GM03348 (cell line): ENCODE measurements around the gene COCH.
A peak's percentile ranks its signal among the peaks of the same experiment; 100 is the strongest.

Experiments used
- DNase-seq: peaks from one replicate; pipeline ENCODE4 v3.0.0; 2012; ENCODE audit warnings: low spot score

COCH gene

GRCh38 chr14:30874120-30874998 lies at the start of gene COCH:
Gene COCH (plus strand): TSS chr14:30874559. CDS start chr14:30874939, 380 bp downstream.
- peak; percentile 43 for DNase-seq

GRCh38 chr14:30826070-30826469 lies 48.3 kb upstream of the COCH start:
- DNase-seq: no peak

GRCh38 chr14:30829853-30830252 lies 44.5 kb upstream of the COCH start:
- no peak for DNase-seq

- no peak for DNase-seq
Observed at GRCh38 chr14:30834353-30834752, 40.0 kb upstream of the COCH start.

GRCh38 chr14:30838351-30838750 lies 36.0 kb upstream of the COCH start:
- DNase-seq: no peak

GRCh38 chr14:30840086-30840779 lies 34.1 kb upstream of the COCH start:
- DNase-seq: no peak

GRCh38 chr14:30842431-30842830 lies 31.9 kb upstream of the COCH start:
- no peak for DNase-seq

GRCh38 chr14:30848449-30849240 lies 25.7 kb upstream of the COCH start:
- DNase-seq: no peak

- DNase-seq: no peak
Observed at GRCh38 chr14:30849354-30849753, 25.0 kb upstream of the COCH start.

GRCh38 chr14:30849983-30850382 lies 24.4 kb upstream of the COCH start:
- DNase-seq: no peak

- no peak for DNase-seq
Observed at GRCh38 chr14:30853946-30854345, 20.4 kb upstream of the COCH start.

GRCh38 chr14:30854492-30854891 lies 19.9 kb upstream of the COCH start:
- DNase-seq: no peak

- no peak for DNase-seq
Observed at GRCh38 chr14:30855345-30856037, 18.9 kb upstream of the COCH start.

- no peak for DNase-seq
Observed at GRCh38 chr14:30861200-30861599, 13.2 kb upstream of the COCH start.

GRCh38 chr14:30864934-30865333 lies 9.4 kb upstream of the COCH start:
- no peak for DNase-seq

- DNase-seq: no peak
Observed at GRCh38 chr14:30868736-30869135, 5.6 kb upstream of the COCH start.

- no peak for DNase-seq
Observed at GRCh38 chr14:30869551-30870155, 4.7 kb upstream of the COCH start.

GRCh38 chr14:30872602-30873001 lies 1.8 kb upstream of the COCH start:
- no peak for DNase-seq

- DNase-seq: no peak
Observed at GRCh38 chr14:30873308-30874119, 845 bp upstream of the COCH start.

GRCh38 chr14:30874999-30875787 lies 834 bp downstream of the COCH start:
- DNase-seq: peak; percentile 13
